ENCODE results near the gene SLC25A42. TPM values are rescaled to one million over a fixed set of nuclear protein-coding genes. Genes with fewer than 3 reads are reported as not detected.

SLC25A42 gene
- total and polyA plus RNA-seq, 2 of the 4 experiments (the other 2 are of a cell fraction), result 2.0 to 9.9 TPM

GRCh38 chr19:19083413-19084178 is 19.8 kb downstream of the SLC25A42 start:
- Histone ChIP-seq H2AK5ac (ENCODE audit: low read depth, low read length) (no peak overlapping the region), H3K4ac (ENCODE audit: low read depth, low read length) (no peak overlapping the region), H3K14ac (replicated peaks; ENCODE audit: low read depth, low read length) (no peak overlapping the region), H3K4me1 (ENCODE audit: control insufficient read depth, insufficient read depth, low read length) (no peaks in the 10 kb centered on the region), H2BK15ac (ENCODE audit: low read depth, low read length) (no peak overlapping the region), H4K5ac (ENCODE audit: low read depth, low read length) (no peak overlapping the region), H3K56ac (ENCODE audit: extremely low read depth, insufficient read depth, low read length) (no peak overlapping the region), H3K9me1 (ENCODE audit: insufficient read depth, low read length) (no peaks in the 10 kb centered on the region), H3K4me3 (ENCODE audit: insufficient read depth, low read depth, low read length) (no peak overlapping the region), H2BK5ac (ENCODE audit: low read depth, low read length, poor library complexity, severe bottlenecking) (no peak overlapping the region), H4K8ac (ENCODE audit: low read depth in 2 of 2, low read length in 2 of 2) (no peak overlapping the region), H3K4me2 (ENCODE audit: low read depth, low read length) (no peak overlapping the region), H2BK20ac (ENCODE audit: low read depth, low read length) (no peak overlapping the region), H3K27ac (ENCODE audit: insufficient read depth, low read length) (no peak overlapping the region), H3K18ac (ENCODE audit: low read depth, low read length) (no peak overlapping the region), H3K23ac (ENCODE audit: low read depth, low read length) (no peak overlapping the region), H2AFZ (replicated peaks; ENCODE audit: low read length, poor library complexity) (no peak overlapping the region), H2AK9ac (replicated peaks; ENCODE audit: low read depth, low read length, poor library complexity) (no peak overlapping the region), H3K9ac (ENCODE audit: low read depth, low read length) (no peak overlapping the region), H4K91ac (ENCODE audit: insufficient read depth, low read depth, low read length) (no peak overlapping the region), H3K9me3 (ENCODE audit: control insufficient read depth, insufficient read depth, low read length) (no peaks in the 10 kb centered on the region), H3K36me3 (ENCODE audit: control insufficient read depth, insufficient read depth, low read length) (peaks cover 1% of the 10 kb centered on the region), H3K79me1 (ENCODE audit: low read depth in 1 of 2, low read length in 2 of 2) (peaks cover under 1 to 3% of the 10 kb centered on the region in 2 experiments; a peak in 1 of 4 replicates), H4K20me1 (ENCODE audit: insufficient read depth, low read length) (0 out of 2 replicates have a peak, but pooled peaks cover under 1% of the 10 kb centered on the region), H2BK120ac (ENCODE audit: low read depth, low read length) (no peak overlapping the region), H3K27me3 (ENCODE audit: control insufficient read depth, insufficient read depth, low read length) (no peaks in the 10 kb centered on the region)
- ATAC-seq (ENCODE audit: low read depth) (no peak), DNase-seq (no peak)
- ChIA-PET POLR2A (ENCODE audit: unreplicated experiment) (no interaction called here), CTCF (no interaction called here)
- no TSS peak for BruUV-seq (replicated peaks)
- in situ Hi-C loops (cut with MboI; ENCODE audit: low sequenced_read_pairs), result no loop called here
- intact Hi-C loops (cut with micrococcal nuclease), result no loop called here
- dilution Hi-C loops (cut with HindIII; ENCODE audit: low sequenced_read_pairs, unreplicated experiment), result no loop called here
- TF ChIP-seq USF2 (IDR thresholded peaks at IDR 0.05; ENCODE audit: low read depth, low read length) (no peak), MXI1 (IDR thresholded peaks at IDR 0.05; ENCODE audit: borderline replicate concordance, low read depth, low read length) (no peak), RFX5 (IDR thresholded peaks at IDR 0.05; ENCODE audit: low read depth, low read length) (no peak), POLR2A (IDR thresholded peaks at IDR 0.05; ENCODE audit: low read depth, low read length) (no peak), CHD1 (IDR thresholded peaks at IDR 0.05; ENCODE audit: low read depth, low read length) (no peak)
- WGBS, 2 experiments (ENCODE audit: extremely low coverage in 2 of 2, insufficient read length in 1 of 2), result 72% methylated on average over 2 of the region's 10 CpGs; no CpG with 5 or more reads in 1 of the 2 experiments
